ENCODE measurements around the gene TIMM10.
A peak's percentile ranks its signal among the peaks of the same experiment; 100 is the strongest.
"Not testable (repeated sequence)": the region's sequence is repeated elsewhere in the genome, so short reads cannot be mapped to it uniquely, and the experiment has no call there.

TIMM10 gene

DNA sequence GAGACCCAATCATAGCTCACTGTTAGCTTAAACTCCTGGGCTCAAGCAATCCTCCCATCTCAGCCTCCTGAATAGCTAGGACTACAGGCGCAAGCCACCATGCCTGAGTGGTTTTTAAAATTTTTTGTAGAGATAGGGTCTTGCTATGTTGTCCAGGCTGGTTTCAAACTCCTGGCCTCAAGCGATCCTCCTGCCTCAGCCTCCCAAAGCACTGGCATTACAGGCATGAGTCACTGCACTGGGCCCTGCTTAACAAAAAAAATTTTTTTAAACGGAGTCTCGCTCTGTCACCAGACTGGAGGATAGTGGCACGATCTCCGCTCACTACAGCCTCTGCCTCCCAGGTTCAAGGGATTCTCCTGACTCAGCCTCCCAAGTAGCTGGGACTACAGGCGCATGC lies 3.9 kb upstream of the TIMM10 start:
- DNase-seq (ENCODE audit: low spot score in 2 of 2); H3K4me3 Mint-ChIP-seq; H3K9me3 Mint-ChIP-seq; ATAC-seq (replicated peaks; ENCODE audit: extremely low read depth, poor library complexity, severe bottlenecking); H3K27ac Mint-ChIP-seq (ENCODE audit: low read depth); H3K27me3 Mint-ChIP-seq: not testable (repeated sequence)
- Mint-ChIP-seq H3K36me3 (ENCODE audit: insufficient read depth) (peaks cover 11% of the 10 kb centered on the region), H3K4me1 (peaks cover 22% of the 10 kb centered on the region)

DNA sequence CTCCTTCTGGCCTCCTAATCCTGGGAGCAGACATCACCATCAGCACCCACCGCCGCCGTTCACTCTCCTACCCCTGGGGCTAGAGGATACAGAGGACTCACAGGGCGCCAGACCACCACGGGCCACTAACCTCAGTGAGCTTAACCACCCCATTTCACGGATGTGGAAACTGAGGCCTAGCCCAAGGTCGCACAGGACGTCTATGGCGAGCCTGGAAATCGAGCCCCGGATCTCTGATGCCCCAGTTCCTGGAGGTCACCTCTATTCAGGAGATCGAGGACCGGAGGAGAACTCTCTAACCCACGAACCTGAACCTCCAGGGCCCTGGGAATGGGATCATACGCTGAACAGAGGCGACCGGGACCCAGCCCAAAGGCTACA lies 349 bp downstream of the TIMM10 start:
- Mint-ChIP-seq H3K27ac (ENCODE audit: low read depth) (peak overlapping the region; percentile 99), H3K4me3 (peak overlapping the region; percentile 96), H3K4me1 (peaks cover 22% of the 10 kb centered on the region), H3K36me3 (ENCODE audit: insufficient read depth) (peaks cover 9% of the 10 kb centered on the region), H3K27me3 (no peaks in the 10 kb centered on the region), H3K9me3 (no peaks in the 10 kb centered on the region)
- no peak for ATAC-seq (replicated peaks; ENCODE audit: extremely low read depth, poor library complexity, severe bottlenecking)
- no peak for DNase-seq (ENCODE audit: low spot score in 2 of 2)

DNA sequence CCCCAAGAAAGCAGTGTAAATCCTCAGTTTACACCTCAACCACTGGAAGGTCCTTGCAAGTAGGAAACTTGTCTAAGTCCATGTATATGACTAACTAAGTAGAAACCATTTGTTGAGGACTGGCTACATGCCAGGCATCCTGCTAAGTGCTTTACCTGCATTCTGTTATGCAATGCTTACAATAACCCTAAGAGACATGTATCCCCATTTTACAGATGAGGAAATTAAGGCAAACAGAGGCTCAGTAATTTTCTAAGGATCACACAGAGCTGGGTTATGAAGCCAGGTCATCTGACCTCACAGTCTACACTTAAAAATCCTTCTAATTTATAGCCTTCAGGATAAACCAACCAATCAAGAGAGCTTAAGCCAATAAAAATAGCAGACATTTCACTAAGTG lies 1.5 kb downstream of the TIMM10 start:
- peak overlapping the region; percentile 46 for H3K27ac Mint-ChIP-seq (ENCODE audit: low read depth)
- no peaks in the 10 kb centered on the region for H3K9me3 Mint-ChIP-seq
- peaks cover 9% of the 10 kb centered on the region for H3K36me3 Mint-ChIP-seq (ENCODE audit: insufficient read depth)
- DNase-seq (ENCODE audit: low spot score in 2 of 2) (no peak), ATAC-seq (replicated peaks; ENCODE audit: extremely low read depth, poor library complexity, severe bottlenecking) (no peak)
- H3K27me3 Mint-ChIP-seq = no peaks in the 10 kb centered on the region
- peaks cover 22% of the 10 kb centered on the region for H3K4me1 Mint-ChIP-seq
- H3K4me3 Mint-ChIP-seq = no peak overlapping the region

DNA sequence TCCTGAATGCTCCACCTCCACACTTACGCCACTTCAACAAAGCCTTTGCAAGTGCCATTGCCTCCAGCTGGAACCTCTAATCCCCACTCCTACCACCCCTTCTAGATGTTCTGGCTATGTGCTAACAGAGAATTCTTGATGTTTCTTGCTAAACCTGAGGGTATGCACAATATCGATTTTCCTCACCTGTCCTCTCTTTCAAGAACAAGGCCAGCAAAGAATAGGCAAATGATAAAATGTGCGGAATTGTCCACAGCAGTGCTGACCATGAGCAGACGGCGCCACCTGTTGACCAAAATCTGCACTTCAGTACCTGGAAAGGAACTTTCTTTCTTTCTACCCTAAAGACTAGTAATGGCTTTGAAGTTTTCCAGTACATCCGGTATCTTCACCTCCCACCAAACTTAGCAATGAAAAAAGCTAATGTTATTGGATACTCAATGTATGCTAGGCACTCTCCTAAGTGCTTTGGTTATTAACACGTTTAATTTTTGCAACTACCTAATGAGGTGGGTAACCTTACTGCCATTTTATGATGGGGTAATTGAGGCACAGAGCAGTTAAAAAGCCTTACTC lies 3.4 kb downstream of the TIMM10 start:
- Mint-ChIP-seq H3K4me3 (no peak overlapping the region), H3K9me3 (no peaks in the 10 kb centered on the region), H3K36me3 (ENCODE audit: insufficient read depth) (peaks cover 9% of the 10 kb centered on the region), H3K27ac (ENCODE audit: low read depth) (no peak overlapping the region), H3K27me3 (no peaks in the 10 kb centered on the region), H3K4me1 (peaks cover 22% of the 10 kb centered on the region)
- DNase-seq (ENCODE audit: low spot score in 2 of 2) = peak; percentile 52 to 73
- ATAC-seq (replicated peaks; ENCODE audit: extremely low read depth, poor library complexity, severe bottlenecking) = no peak

DNA sequence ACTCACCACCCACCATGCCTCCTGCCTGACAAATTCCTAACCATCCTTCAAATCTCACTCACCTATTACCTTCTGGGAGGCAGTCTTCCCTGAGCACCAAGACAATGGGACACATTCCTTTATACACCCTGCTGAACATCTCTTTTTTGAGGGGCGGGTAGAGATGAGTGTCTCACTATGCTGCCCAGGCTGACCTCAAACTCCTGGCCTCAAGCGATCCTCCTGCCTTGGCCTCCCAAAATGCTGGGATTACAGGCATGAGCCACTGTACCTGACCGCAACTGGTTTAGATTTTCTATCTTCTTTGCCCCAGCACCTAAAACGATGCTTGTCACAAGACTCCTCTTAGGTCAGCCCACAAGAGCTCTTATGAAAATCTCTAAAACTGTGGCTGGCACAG lies 7.1 kb downstream of the TIMM10 start:
- DNase-seq (ENCODE audit: low spot score in 2 of 2) = no peak
- H3K27me3 Mint-ChIP-seq = no peaks in the 10 kb centered on the region
- no peaks in the 10 kb centered on the region for H3K4me1 Mint-ChIP-seq
- H3K27ac Mint-ChIP-seq (ENCODE audit: low read depth) = no peak overlapping the region
- no peaks in the 10 kb centered on the region for H3K9me3 Mint-ChIP-seq
- no peak for ATAC-seq (replicated peaks; ENCODE audit: extremely low read depth, poor library complexity, severe bottlenecking)
- H3K36me3 Mint-ChIP-seq (ENCODE audit: insufficient read depth) = no peaks in the 10 kb centered on the region
- H3K4me3 Mint-ChIP-seq = no peak overlapping the region

DNA sequence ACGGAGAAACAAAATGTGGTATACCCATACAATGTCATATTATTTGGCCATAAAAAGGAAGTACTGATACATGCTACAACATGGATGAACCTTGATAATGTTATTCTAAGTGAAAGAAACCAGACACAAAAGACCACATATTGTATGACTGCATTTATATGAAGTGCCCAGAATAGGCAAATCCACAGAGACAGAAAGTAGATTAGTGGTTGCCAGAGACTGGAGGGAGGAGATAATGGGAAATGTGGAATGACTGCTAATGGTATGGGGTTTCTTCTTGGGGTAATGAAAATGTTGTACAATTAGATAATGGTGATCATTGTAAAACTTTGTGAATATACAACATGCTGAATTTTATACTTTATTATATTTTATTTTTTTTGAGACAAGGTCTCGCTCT lies 9.4 kb downstream of the TIMM10 start:
- ATAC-seq (replicated peaks; ENCODE audit: extremely low read depth, poor library complexity, severe bottlenecking) = no peak
- no peaks in the 10 kb centered on the region for H3K36me3 Mint-ChIP-seq (ENCODE audit: insufficient read depth)
- DNase-seq (ENCODE audit: low spot score in 2 of 2) = no peak
- no peaks in the 10 kb centered on the region for H3K9me3 Mint-ChIP-seq
- H3K4me3 Mint-ChIP-seq = no peak overlapping the region
- H3K27ac Mint-ChIP-seq (ENCODE audit: low read depth) = no peak overlapping the region
- peaks cover 2% of the 10 kb centered on the region for H3K4me1 Mint-ChIP-seq
- H3K27me3 Mint-ChIP-seq = no peaks in the 10 kb centered on the region

DNA sequence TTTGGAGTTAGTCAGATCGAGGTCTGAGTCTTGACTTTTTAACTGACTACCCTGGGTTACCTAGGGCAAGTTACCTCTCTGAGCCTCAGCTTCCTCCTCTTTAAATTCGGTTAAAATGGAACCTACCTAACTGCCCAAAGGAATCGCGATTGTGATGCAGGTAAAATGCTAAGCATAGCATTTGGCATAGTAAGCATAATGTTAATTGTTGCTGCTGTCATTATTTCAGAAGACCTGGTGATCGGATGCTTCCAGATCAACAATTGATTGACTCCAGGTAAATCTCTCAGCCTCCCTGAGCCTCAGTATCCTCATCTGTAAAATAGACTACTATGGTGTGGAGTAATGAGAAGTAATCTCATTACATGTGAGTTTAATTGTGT lies 14.5 kb downstream of the TIMM10 start:
- no peaks in the 10 kb centered on the region for H3K9me3 Mint-ChIP-seq
- peak overlapping the region; percentile 95 for H3K27ac Mint-ChIP-seq (ENCODE audit: low read depth)
- H3K27me3 Mint-ChIP-seq = no peaks in the 10 kb centered on the region
- H3K4me3 Mint-ChIP-seq = peak overlapping the region; percentile 99
- no peak for DNase-seq (ENCODE audit: low spot score in 2 of 2)
- no peak for ATAC-seq (replicated peaks; ENCODE audit: extremely low read depth, poor library complexity, severe bottlenecking)
- peaks cover 27% of the 10 kb centered on the region for H3K4me1 Mint-ChIP-seq
- peaks cover 4% of the 10 kb centered on the region for H3K36me3 Mint-ChIP-seq (ENCODE audit: insufficient read depth)

DNA sequence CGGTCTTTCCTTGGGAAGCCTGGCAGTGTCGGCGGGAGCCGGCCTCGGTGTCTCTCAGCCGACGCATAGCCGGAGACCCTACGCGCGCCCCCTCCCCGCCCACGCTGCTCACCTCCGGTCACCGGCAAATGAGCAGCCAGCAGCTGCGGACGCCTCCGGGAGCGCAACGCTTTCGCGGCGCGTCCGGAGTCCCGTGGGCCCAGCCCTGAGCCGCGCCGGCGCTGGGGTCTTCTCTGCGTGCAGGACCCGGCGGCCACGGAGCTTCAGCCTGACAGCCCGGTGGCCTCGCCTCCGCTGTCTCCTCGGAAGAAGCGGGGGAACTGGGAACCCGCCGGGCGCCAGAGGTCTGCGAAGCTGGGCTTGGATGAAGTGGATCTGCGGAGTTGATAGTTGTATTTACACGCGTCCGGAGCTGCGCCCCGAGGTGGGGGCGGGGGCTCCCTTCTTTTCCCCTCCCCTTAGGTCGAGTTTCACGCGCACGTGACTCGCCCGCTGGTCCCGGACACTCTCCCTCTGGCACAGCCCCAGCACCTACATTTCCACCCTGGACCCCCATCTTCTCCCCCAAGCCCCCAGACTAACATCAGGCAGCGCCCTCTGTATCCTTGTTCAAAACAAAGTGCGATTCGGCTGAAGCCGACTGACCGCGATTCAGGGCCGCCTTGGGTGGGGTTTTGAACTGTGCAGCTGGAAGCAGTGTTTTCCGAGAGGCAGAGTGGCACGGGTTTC lies 15.1 kb downstream of the TIMM10 start, which contains the start of gene SLC43A1:
Gene SLC43A1, minus strand, starts transcription at position 371 of the 729 bp plus-strand sequence. CDS start 1,591 bp downstream, outside the sequence.
- DNase-seq (ENCODE audit: low spot score in 2 of 2) (no peak), ATAC-seq (replicated peaks; ENCODE audit: extremely low read depth, poor library complexity, severe bottlenecking) (peak; percentile 16)
- Mint-ChIP-seq H3K27ac (ENCODE audit: low read depth) (peak within 1 kb of the TSS; percentile 95), H3K36me3 (ENCODE audit: insufficient read depth) (peaks cover 4% of the 10 kb centered on the region), H3K4me1 (peaks cover 27% of the 10 kb centered on the region), H3K4me3 (peak within 1 kb of the TSS; percentile 99), H3K27me3 (no peaks in the 10 kb centered on the region), H3K9me3 (no peaks in the 10 kb centered on the region)

DNA sequence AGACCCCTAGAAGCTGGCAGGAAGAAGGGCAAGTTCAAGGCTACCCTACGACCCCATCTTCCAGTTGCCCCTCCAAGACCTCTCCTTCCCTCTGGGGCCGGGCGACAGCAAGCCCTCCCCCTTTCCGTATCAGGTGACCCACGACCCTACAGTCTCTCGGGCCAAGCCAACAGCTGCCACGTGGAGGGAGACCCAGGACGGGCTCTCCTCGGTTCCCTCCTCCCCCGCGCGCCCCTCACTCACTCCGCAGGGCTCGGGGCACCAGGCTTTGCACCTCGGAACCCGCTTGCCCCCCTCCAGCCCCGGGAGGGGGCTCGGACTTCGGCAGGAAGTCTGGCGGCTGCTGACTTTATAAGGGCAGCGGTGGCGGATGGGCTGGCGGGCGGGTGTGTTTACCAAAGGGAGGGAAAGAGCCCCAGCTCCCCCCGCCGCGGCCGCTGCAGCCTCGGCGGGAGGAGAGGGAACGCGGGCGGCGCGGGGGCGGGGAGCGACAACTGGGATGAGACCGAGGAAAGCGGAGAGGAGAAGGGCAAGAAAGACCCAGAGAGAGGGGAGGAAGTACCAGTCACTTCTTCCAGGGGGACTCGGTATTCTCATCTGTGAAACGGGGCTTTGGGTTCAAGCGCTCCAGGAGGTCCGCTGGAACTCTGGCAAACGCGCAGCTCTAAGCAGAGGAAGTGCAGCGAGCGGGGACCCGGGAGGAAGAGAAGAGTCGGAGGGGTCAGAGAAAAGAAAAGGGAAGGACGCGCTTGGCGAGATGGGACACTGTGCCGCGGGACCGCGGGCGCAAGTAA lies 15.8 kb downstream of the TIMM10 start:
- H3K27ac Mint-ChIP-seq (ENCODE audit: low read depth) = peak overlapping the region; percentile 95
- H3K4me3 Mint-ChIP-seq = peak overlapping the region; percentile 99
- peaks cover 6% of the 10 kb centered on the region for H3K36me3 Mint-ChIP-seq (ENCODE audit: insufficient read depth)
- DNase-seq (ENCODE audit: low spot score in 2 of 2) (no peak), ATAC-seq (replicated peaks; ENCODE audit: extremely low read depth, poor library complexity, severe bottlenecking) (peak; percentile 65)
- no peaks in the 10 kb centered on the region for H3K9me3 Mint-ChIP-seq
- H3K4me1 Mint-ChIP-seq = peaks cover 27% of the 10 kb centered on the region
- no peaks in the 10 kb centered on the region for H3K27me3 Mint-ChIP-seq

DNA sequence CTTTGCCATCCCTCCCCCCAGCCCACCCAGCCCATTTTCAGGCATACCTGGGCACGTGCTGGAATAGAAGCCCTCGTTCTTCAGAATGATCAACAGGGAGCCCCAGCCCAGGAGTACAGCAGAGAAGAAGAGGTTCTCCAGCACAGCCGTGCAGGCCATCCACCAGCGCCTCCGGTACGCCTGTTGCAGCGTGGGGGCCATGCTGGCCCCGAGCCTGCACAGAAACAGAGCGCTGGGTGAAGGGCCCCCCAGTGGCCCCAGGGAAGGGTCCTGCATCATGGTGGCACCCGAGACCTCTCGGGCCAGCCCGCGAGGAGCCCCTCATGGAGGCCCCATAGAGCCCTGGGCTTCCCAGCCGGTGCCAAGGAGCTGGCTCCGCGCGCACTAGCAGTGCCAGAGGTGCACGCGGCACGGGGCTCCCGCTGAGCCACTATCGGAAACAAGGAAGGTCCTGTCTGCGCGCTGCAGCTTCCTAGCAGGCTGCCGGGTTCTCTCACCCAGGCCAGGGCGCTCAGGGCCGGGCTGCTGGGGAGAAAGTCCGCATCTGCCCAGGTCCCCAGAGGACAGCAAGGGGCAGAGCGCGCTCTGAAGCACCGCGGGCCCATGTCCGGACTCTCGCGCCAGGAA lies 16.5 kb downstream of the TIMM10 start:
- H3K4me3 Mint-ChIP-seq = peak overlapping the region; percentile 99
- H3K9me3 Mint-ChIP-seq = no peaks in the 10 kb centered on the region
- H3K36me3 Mint-ChIP-seq (ENCODE audit: insufficient read depth) = peaks cover 6% of the 10 kb centered on the region
- peaks cover 27% of the 10 kb centered on the region for H3K4me1 Mint-ChIP-seq
- H3K27ac Mint-ChIP-seq (ENCODE audit: low read depth) = peak overlapping the region; percentile 95
- peak; percentile 25 for ATAC-seq (replicated peaks; ENCODE audit: extremely low read depth, poor library complexity, severe bottlenecking)
- no peaks in the 10 kb centered on the region for H3K27me3 Mint-ChIP-seq
- DNase-seq (ENCODE audit: low spot score in 2 of 2) = no peak

DNA sequence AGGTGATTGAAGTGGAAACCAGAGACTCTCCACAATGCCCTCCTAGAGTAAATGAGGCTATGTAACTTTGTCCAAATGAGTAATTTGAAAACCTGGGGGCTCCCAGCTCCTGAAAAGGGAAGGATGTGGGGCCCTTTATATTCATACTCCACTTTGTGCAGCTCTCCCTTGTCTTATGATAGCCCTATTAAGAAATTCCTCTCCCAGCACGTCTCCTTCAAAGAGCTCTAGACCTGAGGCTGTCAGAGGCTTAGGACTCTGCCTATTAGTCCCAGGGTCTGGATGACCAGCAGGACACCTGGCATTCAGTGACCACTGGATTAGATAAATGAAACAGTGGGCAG lies 17.1 kb downstream of the TIMM10 start:
- peaks cover 6% of the 10 kb centered on the region for H3K36me3 Mint-ChIP-seq (ENCODE audit: insufficient read depth)
- no peaks in the 10 kb centered on the region for H3K27me3 Mint-ChIP-seq
- DNase-seq (ENCODE audit: low spot score in 2 of 2) (no peak), ATAC-seq (replicated peaks; ENCODE audit: extremely low read depth, poor library complexity, severe bottlenecking) (no peak)
- peaks cover 27% of the 10 kb centered on the region for H3K4me1 Mint-ChIP-seq
- no peaks in the 10 kb centered on the region for H3K9me3 Mint-ChIP-seq
- H3K27ac Mint-ChIP-seq (ENCODE audit: low read depth) = peak overlapping the region; percentile 53
- peak overlapping the region; percentile 99 for H3K4me3 Mint-ChIP-seq

DNA sequence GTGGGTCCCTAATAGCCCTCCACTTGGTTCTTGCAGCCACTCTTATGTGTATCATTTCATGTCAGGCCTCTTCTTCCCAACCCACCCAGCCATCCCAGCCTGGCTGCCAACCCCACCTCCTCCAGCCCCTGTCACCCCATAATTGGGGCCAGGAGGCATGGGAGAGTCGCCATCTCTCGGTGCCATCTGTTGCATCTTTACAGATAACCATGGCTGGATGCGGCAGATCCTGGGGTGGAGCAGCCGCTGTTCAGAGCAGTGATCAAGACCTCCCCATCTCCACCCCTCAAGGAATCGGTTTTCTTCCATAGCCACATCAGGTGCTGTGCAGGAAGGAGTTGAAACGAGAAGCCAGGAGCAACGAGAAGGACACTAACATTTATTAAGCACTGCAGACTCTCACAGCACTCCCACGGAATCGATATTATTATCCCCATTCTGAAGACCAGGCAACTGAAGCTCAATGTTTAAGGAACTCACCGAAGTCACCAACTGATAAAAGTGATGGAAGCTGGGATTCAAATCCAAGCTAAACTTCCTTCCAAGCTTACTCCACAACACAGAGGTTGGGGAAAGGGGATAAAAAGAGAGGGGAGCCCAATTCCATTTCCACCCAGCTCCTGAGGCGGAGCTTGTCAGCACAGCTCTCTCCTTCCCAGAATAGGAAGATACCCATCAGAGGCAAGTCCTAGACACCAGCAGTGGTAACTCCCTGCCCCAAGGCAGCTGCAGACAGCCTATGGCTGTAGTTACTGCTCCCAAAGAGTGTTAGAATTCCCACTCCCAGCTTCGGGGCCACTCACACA lies 17.7 kb downstream of the TIMM10 start:
- Mint-ChIP-seq H3K4me1 (peaks cover 27% of the 10 kb centered on the region), H3K27ac (ENCODE audit: low read depth) (peak overlapping the region; percentile 61), H3K27me3 (no peaks in the 10 kb centered on the region), H3K36me3 (ENCODE audit: insufficient read depth) (peaks cover 6% of the 10 kb centered on the region), H3K4me3 (peak overlapping the region; percentile 99), H3K9me3 (no peaks in the 10 kb centered on the region)
- DNase-seq (ENCODE audit: low spot score in 2 of 2) (no peak), ATAC-seq (replicated peaks; ENCODE audit: extremely low read depth, poor library complexity, severe bottlenecking) (no peak)
